WTC11 (cell line): ENCODE data around the gene ZNF480. TPM values are rescaled to one million over a fixed set of nuclear protein-coding genes. Genes with fewer than 3 reads are reported as not detected.
"Not testable (repeated sequence)": the region's sequence is repeated elsewhere in the genome, so short reads cannot be mapped to it uniquely, and the experiment has no call there.

Experiments used
- ATAC-seq: fragments of 200-7000 bp; cut with Tn5 transposase; 2 replicates; pipeline ENCODE4 v1.10.0; 2021; ENCODE audit warnings: mild to moderate bottlenecking, moderate library complexity
- CTCF ChIA-PET: fragments of 300-600 bp; sonication (Branson Sonifier 250); formaldehyde crosslinking; loops from one replicate; lab custom pipeline; 2021; ENCODE audit warnings: antibody characterized with exemption; lab: Charles Lee
- POLR2A ChIA-PET: fragments of 350-600 bp; sonication (Branson Sonifier 250); formaldehyde crosslinking; loops from one replicate; lab custom pipeline; 2021; ENCODE audit warnings: antibody characterized with exemption; lab: Charles Lee
- DNase-seq: peaks from one replicate; pipeline ENCODE4 v3.0.0; 2021; ENCODE audit warnings: low spot score
- H3K27ac Mint-ChIP-seq: 2 replicates; pipeline ENCODE4 v1.8.0; 2021; ENCODE audit warnings: mixed read lengths
- H3K27me3 Mint-ChIP-seq: 2 replicates; pipeline ENCODE4 v1.8.0; 2021; ENCODE audit warnings: low read depth, mild to moderate bottlenecking, moderate library complexity, mixed read lengths
- H3K36me3 Mint-ChIP-seq: 2 replicates; pipeline ENCODE4 v1.8.0; 2021; ENCODE audit warnings: mixed read lengths
- H3K4me1 Mint-ChIP-seq: 2 replicates; pipeline ENCODE4 v1.8.0; 2022; ENCODE audit warnings: mixed read lengths
- H3K4me3 Mint-ChIP-seq: 2 replicates; pipeline ENCODE4 v1.8.0; 2021; ENCODE audit warnings: mild to moderate bottlenecking, moderate library complexity, mixed read lengths
- H3K9me3 Mint-ChIP-seq: 2 replicates; pipeline ENCODE4 v1.8.0; 2021; ENCODE audit warnings: mixed read lengths
- ATF1 ChIP-seq: sonication (generic); formaldehyde crosslinking; IDR thresholded peaks from 2 replicates; pipeline ENCODE4 v1.8.1; 2023; ENCODE audit warnings: mild to moderate bottlenecking, moderate library complexity, missing genetic modification reagents
- ATF2 ChIP-seq: sonication (generic); formaldehyde crosslinking; IDR thresholded peaks from 2 replicates; pipeline ENCODE4 v1.8.1; 2022; ENCODE audit warnings: low read depth, missing genetic modification reagents, borderline replicate concordance
- ATF6 ChIP-seq: sonication (generic); formaldehyde crosslinking; IDR thresholded peaks from 2 replicates; pipeline ENCODE4 v1.8.1; 2023; ENCODE audit warnings: mild to moderate bottlenecking, missing genetic modification reagents
- CBFB ChIP-seq: sonication (generic); formaldehyde crosslinking; IDR thresholded peaks from 2 replicates; pipeline ENCODE4 v1.8.1; 2022; ENCODE audit warnings: mild to moderate bottlenecking, low read depth, missing genetic modification reagents
- CREM ChIP-seq: sonication (generic); formaldehyde crosslinking; IDR thresholded peaks from 2 replicates; pipeline ENCODE4 v1.8.1; 2022; ENCODE audit warnings: mild to moderate bottlenecking, missing genetic modification reagents, moderate library complexity
- CTCF ChIP-seq: fragments of 200-600 bp; IDR thresholded peaks from 2 replicates; pipeline ENCODE4 v1.8.0; 2022; ENCODE audit warnings: antibody characterized with exemption
- ELF4 ChIP-seq: sonication (generic); formaldehyde crosslinking; IDR thresholded peaks from 2 replicates; pipeline ENCODE4 v1.8.1; 2022; ENCODE audit warnings: low read depth, mild to moderate bottlenecking, moderate library complexity, missing genetic modification reagents
- ESRRA ChIP-seq: sonication (generic); formaldehyde crosslinking; IDR thresholded peaks from 2 replicates; pipeline ENCODE4 v1.8.1; 2022; ENCODE audit warnings: mild to moderate bottlenecking, missing genetic modification reagents, borderline replicate concordance
- FOXJ3 ChIP-seq: sonication (generic); formaldehyde crosslinking; IDR thresholded peaks from 2 replicates; pipeline ENCODE4 v1.9.0; 2021; ENCODE audit warnings: missing genetic modification reagents, mild to moderate bottlenecking, borderline replicate concordance
- GABPB1 ChIP-seq: sonication (generic); formaldehyde crosslinking; IDR thresholded peaks from 2 replicates; pipeline ENCODE4 v1.8.1; 2023; ENCODE audit warnings: mild to moderate bottlenecking, missing genetic modification reagents
- GTF2I ChIP-seq: fragments of 250-450 bp; sonication (Bioruptor Pico); conservative IDR thresholded peaks from 2 replicates; pipeline ENCODE4 v1.4.0; 2021; ENCODE audit warnings: mild to moderate bottlenecking
- IRF2 ChIP-seq: sonication (generic); formaldehyde crosslinking; IDR thresholded peaks from 2 replicates; pipeline ENCODE4 v1.8.0; 2022; ENCODE audit warnings: low read depth, missing genetic modification reagents, borderline replicate concordance
- KAT7 ChIP-seq: sonication (generic); formaldehyde crosslinking; IDR thresholded peaks from 2 replicates; pipeline ENCODE4 v1.8.1; 2023; ENCODE audit warnings: missing genetic modification reagents, mild to moderate bottlenecking, borderline replicate concordance
- MYBL2 ChIP-seq: sonication (generic); formaldehyde crosslinking; IDR thresholded peaks from 2 replicates; pipeline ENCODE4 v1.8.1; 2023; ENCODE audit warnings: mild to moderate bottlenecking, moderate library complexity, missing genetic modification reagents
- NR2C2 ChIP-seq: sonication (generic); formaldehyde crosslinking; IDR thresholded peaks from 2 replicates; pipeline ENCODE4 v1.8.0; 2022; ENCODE audit warnings: mild to moderate bottlenecking, missing genetic modification reagents
- NR3C1 ChIP-seq: sonication (generic); formaldehyde crosslinking; conservative IDR thresholded peaks from 2 replicates; pipeline ENCODE4 v1.8.1; 2023; ENCODE audit warnings: low read depth, mild to moderate bottlenecking, missing genetic modification reagents
- OVOL2 ChIP-seq: fragments of 250-450 bp; sonication (Bioruptor Pico); IDR thresholded peaks from 2 replicates; pipeline ENCODE4 v1.9.0; 2021; ENCODE audit warnings: mild to moderate bottlenecking, borderline replicate concordance
- RELA ChIP-seq: sonication (generic); formaldehyde crosslinking; IDR thresholded peaks from 2 replicates; pipeline ENCODE4 v1.8.1; 2022; ENCODE audit warnings: missing genetic modification reagents, mild to moderate bottlenecking, borderline replicate concordance
- TEAD1 ChIP-seq: sonication (generic); formaldehyde crosslinking; IDR thresholded peaks from 2 replicates; pipeline ENCODE4 v1.8.0; 2022; ENCODE audit warnings: mild to moderate bottlenecking, missing genetic modification reagents
- ZBTB43 ChIP-seq: sonication (generic); formaldehyde crosslinking; IDR thresholded peaks from 2 replicates; pipeline ENCODE4 v1.8.1; 2023; ENCODE audit warnings: mild to moderate bottlenecking, missing genetic modification reagents
- ZNF219 ChIP-seq: sonication (generic); formaldehyde crosslinking; IDR thresholded peaks from 2 replicates; pipeline ENCODE4 v1.8.0; 2023; ENCODE audit warnings: missing genetic modification reagents, mild to moderate bottlenecking, borderline replicate concordance
- ZNF263 ChIP-seq: sonication (generic); formaldehyde crosslinking; IDR thresholded peaks from 2 replicates; pipeline ENCODE4 v1.8.1; 2022; ENCODE audit warnings: low read depth, mild to moderate bottlenecking, moderate library complexity, missing genetic modification reagents
- total RNA-seq: library from RNA; stranded (reverse); gene quantifications from 3 replicates; pipeline ENCODE4 v1.2.3, GENCODE V29; 2021

Gene ZNF480
- total RNA-seq, 1 experiment from 2014 or later: 36.0 TPM

- peak; percentile 92 for ATAC-seq
- CTCF ChIA-PET: interaction anchor here (0.7 to 2.3 kb wide), 10 partner anchors 8 to 217 kb away, joined by 3 to 14 read pairs (median 4); partner anchors contain the start of gene ZNF610
- TF ChIP-seq CBFB (no peak), NR3C1 (CRISPR knock-in tag) (no peak), CTCF (peak; percentile 32; the same call in 1 of the 2 replicates), CREM (CRISPR knock-in tag) (no peak), ESRRA (CRISPR knock-in tag) (no peak)
- POLR2A ChIA-PET: no interaction called here
- Mint-ChIP-seq H3K36me3 (no peaks in the 10 kb centered on the region), H3K27ac (no peak overlapping the region), H3K27me3 (peaks cover 4% of the 10 kb centered on the region), H3K4me3 (no peak overlapping the region), H3K9me3 (peaks cover 14% of the 10 kb centered on the region), H3K4me1 (no peaks in the 10 kb centered on the region)
- peak; percentile 72 for DNase-seq
Observed at GRCh38 chr19:52248241-52248640, 48.7 kb upstream of the ZNF480 start.

GRCh38 chr19:52258426-52258825 lies 38.5 kb upstream of the ZNF480 start:
- peaks cover 17% of the 10 kb centered on the region for H3K9me3 Mint-ChIP-seq
- H3K27ac Mint-ChIP-seq: no peak overlapping the region
- no peak for DNase-seq
- POLR2A ChIA-PET: no interaction called here
- ATAC-seq: no peak
- TF ChIP-seq ZNF263 (no peak), ZNF219 (CRISPR knock-in tag) (no peak), ELF4 (CRISPR knock-in tag) (no peak), ATF6 (CRISPR knock-in tag) (no peak), GTF2I (no peak), KAT7 (CRISPR knock-in tag) (no peak), IRF2 (CRISPR knock-in tag) (no peak), CREM (CRISPR knock-in tag) (no peak), TEAD1 (CRISPR knock-in tag) (no peak), ZBTB43 (no peak), FOXJ3 (CRISPR knock-in tag) (no peak), MYBL2 (no peak), ATF2 (CRISPR knock-in tag) (no peak), ATF1 (CRISPR knock-in tag) (no peak), NR2C2 (no peak), OVOL2 (CRISPR knock-in tag) (no peak), GABPB1 (CRISPR knock-in tag) (no peak), RELA (CRISPR knock-in tag) (no peak)
- TF ChIP-seq, all 79 proteins: peak for 0
- no peaks in the 10 kb centered on the region for H3K4me1 Mint-ChIP-seq
- no peaks in the 10 kb centered on the region; the same call in 1 of the 2 replicates for H3K36me3 Mint-ChIP-seq
- H3K27me3 Mint-ChIP-seq: peaks cover 16% of the 10 kb centered on the region
- CTCF ChIA-PET: no interaction called here
- no peak overlapping the region for H3K4me3 Mint-ChIP-seq

GRCh38 chr19:52265556-52265955 lies 31.4 kb upstream of the ZNF480 start:
- H3K27me3 Mint-ChIP-seq, ATAC-seq, POLR2A ChIA-PET, H3K4me3 Mint-ChIP-seq, DNase-seq, H3K36me3 Mint-ChIP-seq, H3K27ac Mint-ChIP-seq, H3K9me3 Mint-ChIP-seq, H3K4me1 Mint-ChIP-seq: not testable (repeated sequence)
- CTCF ChIA-PET: interaction anchor here (1.1 kb wide), 1 partner anchor 9 kb away, joined by 5 read pairs; no protein-coding TSS in a partner anchor
